DMS79 (cell line): ENCODE measurements around the gene NOS1AP.
"Not testable (repeated sequence)": the region's sequence is repeated elsewhere in the genome, so short reads cannot be mapped to it uniquely, and the experiment has no call there.

Source experiments
- DNase-seq: peaks from one replicate; lab custom pipeline; 2025; lab: John Stamatoyannopoulos, UW

NOS1AP gene

GRCh38 chr1:162069334-162070093 lies at the start of gene NOS1AP:
NOS1AP (plus strand) TSS chr1:162069691; CDS start chr1:162070178, 487 bp downstream.
- peak; percentile 28 for DNase-seq

GRCh38 chr1:162020150-162020549 lies 49.3 kb upstream of the NOS1AP start:
- DNase-seq, result no peak

GRCh38 chr1:162021124-162021523 lies 48.4 kb upstream of the NOS1AP start:
- no peak for DNase-seq

- no peak for DNase-seq
Observed at GRCh38 chr1:162022626-162023025, 46.9 kb upstream of the NOS1AP start.

- DNase-seq, result no peak
Observed at GRCh38 chr1:162023181-162023546, 46.3 kb upstream of the NOS1AP start.

GRCh38 chr1:162023547-162024501 lies 45.7 kb upstream of the NOS1AP start, which contains the start of gene OLFML2B:
OLFML2B (minus strand) TSS chr1:162023869; CDS start chr1:162023430, 439 bp downstream.
- DNase-seq, result no peak

GRCh38 chr1:162025541-162025940 lies 44.0 kb upstream of the NOS1AP start:
- DNase-seq, result no peak

GRCh38 chr1:162026881-162027280 lies 42.6 kb upstream of the NOS1AP start:
- no peak for DNase-seq

- peak; percentile 34 for DNase-seq
Observed at GRCh38 chr1:162028726-162029125, 40.8 kb upstream of the NOS1AP start.

- no peak for DNase-seq
Observed at GRCh38 chr1:162029157-162029556, 40.3 kb upstream of the NOS1AP start.

GRCh38 chr1:162030759-162031280 lies 38.7 kb upstream of the NOS1AP start:
- no peak for DNase-seq

GRCh38 chr1:162033428-162033827 lies 36.1 kb upstream of the NOS1AP start:
- DNase-seq, result peak; percentile 26

- no peak for DNase-seq
Observed at GRCh38 chr1:162035241-162035640, 34.2 kb upstream of the NOS1AP start.

GRCh38 chr1:162036163-162036562 lies 33.3 kb upstream of the NOS1AP start:
- DNase-seq, result no peak

GRCh38 chr1:162038624-162039023 lies 30.9 kb upstream of the NOS1AP start:
- no peak for DNase-seq

- DNase-seq, result no peak
Observed at GRCh38 chr1:162040001-162040400, 29.5 kb upstream of the NOS1AP start.

GRCh38 chr1:162040657-162041056 lies 28.8 kb upstream of the NOS1AP start:
- DNase-seq, result no peak

- DNase-seq, result no peak
Observed at GRCh38 chr1:162042361-162042760, 27.1 kb upstream of the NOS1AP start.

- DNase-seq, result no peak
Observed at GRCh38 chr1:162046921-162047320, 22.6 kb upstream of the NOS1AP start.

- DNase-seq, result not testable (repeated sequence)
Observed at GRCh38 chr1:162053949-162054348, 15.5 kb upstream of the NOS1AP start.

GRCh38 chr1:162055062-162055461 lies 14.4 kb upstream of the NOS1AP start:
- DNase-seq, result no peak

- peak; percentile 10 for DNase-seq
Observed at GRCh38 chr1:162056043-162056442, 13.4 kb upstream of the NOS1AP start.

GRCh38 chr1:162056579-162056978 lies 12.9 kb upstream of the NOS1AP start:
- DNase-seq, result no peak
